H1 (cell line): Measurements from ENCODE around the gene SERTAD2. TPM values are rescaled to one million over a fixed set of nuclear protein-coding genes. Genes with fewer than 3 reads are reported as not detected.

Experiments used
- CTCF ChIA-PET: fragments of 300-600 bp; sonication (Branson Sonifier 250); formaldehyde crosslinking; loops from one replicate; lab custom pipeline; 2021; ENCODE audit not compliant: partially characterized antibody; lab: Charles Lee
- POLR2A ChIA-PET: fragments of 300-600 bp; sonication (Branson Sonifier 250); formaldehyde crosslinking; loops from one replicate; lab custom pipeline; 2021; ENCODE audit warnings: inconsistent platforms; ENCODE audit not compliant: partially characterized antibody; lab: Charles Lee
- DNase-seq, 2 experiments: peaks; one replicate each; pipeline versions ENCODE4 v3.0.0 to v3.0.0-alpha.2; 2010 to 2022; ENCODE audit warnings: low spot score in 2 of 2, low read depth in 1 of 2, mixed read lengths in 1 of 2
- FAIRE-seq: peaks from 2 replicates; lab custom pipeline; 2011; peaks lifted over from hg19 to GRCh38; lab: Jason Lieb, UNC
- H2AFZ ChIP-seq: 2 replicates; pipeline ENCODE4 v1.8.1; 2012; ENCODE audit warnings: low read length, inconsistent platforms
- H2AK5ac ChIP-seq: 2 replicates; pipeline ENCODE4 v1.6.1; 2013; ENCODE audit warnings: low read depth, low read length
- H2BK120ac ChIP-seq: replicated peaks from 2 replicates; pipeline ENCODE3; 2013; ENCODE audit warnings: low read depth, low read length, inconsistent platforms
- H2BK12ac ChIP-seq: 2 replicates; pipeline ENCODE4 v1.6.1; 2013; ENCODE audit warnings: low read depth, low read length
- H2BK15ac ChIP-seq: 2 replicates; pipeline ENCODE4 v1.6.1; 2013; ENCODE audit warnings: low read length
- H2BK20ac ChIP-seq: 2 replicates; pipeline ENCODE4 v1.6.1; 2013; ENCODE audit warnings: low read length
- H2BK5ac ChIP-seq: 2 replicates; pipeline ENCODE4 v1.6.1; 2013; ENCODE audit warnings: low read depth, low read length
- H3K14ac ChIP-seq: 2 replicates; pipeline ENCODE4 v1.6.1; 2013; ENCODE audit warnings: inconsistent platforms; ENCODE audit not compliant: insufficient read length
- H3K18ac ChIP-seq: 2 replicates; pipeline ENCODE4 v1.6.1; 2013; ENCODE audit warnings: low read length; ENCODE audit errors: extremely low read depth
- H3K23ac ChIP-seq: 2 replicates; pipeline ENCODE4 v1.6.1; 2013; ENCODE audit warnings: inconsistent platforms; ENCODE audit not compliant: insufficient read length
- H3K23me2 ChIP-seq: 2 replicates; pipeline ENCODE4 v1.6.1; 2013; ENCODE audit warnings: low read depth, low read length
- H3K27ac ChIP-seq: 2 replicates; pipeline ENCODE4 v1.6.1; 2011; ENCODE audit warnings: low read depth, low read length, inconsistent platforms
- H3K27me3 ChIP-seq, 4 experiments: replicated peaks in 1 of 4; 1 replicate in 1 of 4; 2 replicates in 3 of 4; pipeline versions ENCODE4 v1.6.1 to v1.8.1; 2011 to 2013; ENCODE audit warnings: low read length in 3 of 4, mild to moderate bottlenecking in 3 of 4, inconsistent platforms in 2 of 4, mixed read lengths in 2 of 4, moderate library complexity in 1 of 4; ENCODE audit not compliant: control insufficient read depth in 3 of 4, insufficient read depth in 3 of 4; ENCODE audit errors: extremely low read depth in 1 of 4
- H3K36me3 ChIP-seq, 4 experiments: 2 replicates each; pipeline versions ENCODE4 v1.6.1 to v1.8.1; 2011 to 2013; ENCODE audit warnings: mild to moderate bottlenecking in 4 of 4, low read length in 3 of 4, moderate library complexity in 2 of 4, control low read depth in 1 of 4, inconsistent platforms in 1 of 4; ENCODE audit not compliant: insufficient read depth in 4 of 4, control insufficient read depth in 2 of 4
- H3K4ac ChIP-seq: replicated peaks from 2 replicates; pipeline ENCODE3; 2013; ENCODE audit warnings: low read length, low read depth, mixed read lengths, inconsistent platforms; ENCODE audit not compliant: insufficient read length
- H3K4me1 ChIP-seq, 4 experiments: replicated peaks in 1 of 4; 1 replicate in 1 of 4; 2 replicates in 3 of 4; pipeline versions ENCODE4 v1.6.1 to v1.8.1; 2011 to 2013; ENCODE audit warnings: low read length in 3 of 4, inconsistent platforms in 2 of 4, mixed read lengths in 1 of 4; ENCODE audit not compliant: insufficient read depth in 4 of 4, control insufficient read depth in 3 of 4
- H3K4me2 ChIP-seq, 2 experiments: 2 replicates each; pipeline versions ENCODE4 v1.6.1 to v1.8.1; 2011 to 2013; ENCODE audit warnings: low read depth in 2 of 2, low read length in 2 of 2, control low read depth in 1 of 2, inconsistent platforms in 1 of 2, mild to moderate bottlenecking in 1 of 2; ENCODE audit not compliant: insufficient read depth in 1 of 2
- H3K4me3 ChIP-seq, 4 experiments: fragments of 200-600, 300-600 bp in 1 of 4; sonication (generic), shearing (Covaris generic), sonication (Bioruptor Twin) in 1 of 4; 2 replicates each; pipeline versions ENCODE4 v1.5.1 to v1.8.1; 2011 to 2016; ENCODE audit warnings: low read length in 4 of 4, low read depth in 3 of 4, control low read depth in 2 of 4, inconsistent platforms in 2 of 4, mild to moderate bottlenecking in 2 of 4, mixed read lengths in 1 of 4, moderate library complexity in 1 of 4; ENCODE audit not compliant: insufficient read depth in 2 of 4; ENCODE audit errors: extremely low read depth in 1 of 4
- H3K56ac ChIP-seq: replicated peaks from 2 replicates; pipeline ENCODE3; 2013; ENCODE audit warnings: low read depth, mild to moderate bottlenecking, mixed read lengths, low read length, inconsistent platforms; ENCODE audit not compliant: insufficient read length
- H3K79me1 ChIP-seq: 2 replicates; pipeline ENCODE4 v1.6.1; 2013; ENCODE audit warnings: low read depth, low read length, control low read depth
- H3K79me2 ChIP-seq, 2 experiments: 2 replicates each; pipeline versions ENCODE4 v1.6.1 to v1.8.1; 2012 to 2013; ENCODE audit warnings: low read length in 2 of 2, mild to moderate bottlenecking in 2 of 2, inconsistent platforms in 1 of 2; ENCODE audit not compliant: insufficient read depth in 2 of 2, control insufficient read depth in 1 of 2
- H3K9ac ChIP-seq, 4 experiments: replicated peaks in 1 of 4; 1 replicate in 1 of 4; 2 replicates in 3 of 4; pipeline versions ENCODE4 v1.6.1 to v1.8.1; 2011 to 2013; ENCODE audit warnings: low read depth in 3 of 4, low read length in 3 of 4, control low read depth in 2 of 4, mild to moderate bottlenecking in 2 of 4, moderate library complexity in 2 of 4, inconsistent platforms in 1 of 4; ENCODE audit errors: extremely low read depth in 1 of 4
- H3K9me3 ChIP-seq, 2 experiments: 2 replicates each; pipeline versions ENCODE4 v1.6.1 to v1.8.1; 2012 to 2013; ENCODE audit warnings: mild to moderate bottlenecking in 2 of 2, moderate library complexity in 2 of 2, control low read depth in 1 of 2, inconsistent platforms in 1 of 2, low read depth in 1 of 2, low read length in 1 of 2, mixed read lengths in 1 of 2; ENCODE audit not compliant: insufficient read depth in 2 of 2
- H4K20me1 ChIP-seq, 2 experiments: replicated peaks in 1 of 2; 2 replicates each; pipeline versions ENCODE3 to v1.8.1; 2011 to 2013; ENCODE audit warnings: inconsistent platforms in 2 of 2, low read length in 2 of 2, mild to moderate bottlenecking in 1 of 2; ENCODE audit not compliant: insufficient read depth in 2 of 2, control insufficient read depth in 1 of 2
- H4K5ac ChIP-seq: 2 replicates; pipeline ENCODE4 v1.6.1; 2013; ENCODE audit warnings: low read length, low read depth, mixed read lengths, inconsistent platforms; ENCODE audit not compliant: insufficient read length
- H4K8ac ChIP-seq: 2 replicates; pipeline ENCODE4 v1.8.0; 2013; ENCODE audit warnings: mild to moderate bottlenecking, moderate library complexity, low read length, inconsistent platforms; ENCODE audit not compliant: insufficient read depth; ENCODE audit errors: extremely low read depth
- H4K91ac ChIP-seq: replicated peaks from 2 replicates; pipeline ENCODE3; 2013; ENCODE audit warnings: low read length, mixed read lengths, inconsistent platforms; ENCODE audit not compliant: insufficient read length
- CBX5 ChIP-seq: fragments of 300-800, 300-1000 bp; sonication (generic); IDR thresholded peaks from 2 replicates; pipeline ENCODE4 v1.7.1; 2016; ENCODE audit warnings: antibody characterized with exemption, low read length, low read depth
- MAX ChIP-seq: IDR thresholded peaks from 2 replicates; pipeline ENCODE4 v1.6.1; 2012; ENCODE audit warnings: inconsistent platforms
- RAD21 ChIP-seq, 2 experiments: IDR thresholded peaks in 1 of 2; conservative IDR thresholded peaks in 1 of 2; 2 replicates each; pipeline ENCODE4 v1.6.1; 2011; ENCODE audit warnings: low read depth in 2 of 2, low read length in 2 of 2, improper control_type of control experiment in 1 of 2, inconsistent platforms in 1 of 2, mild to moderate bottlenecking in 1 of 2, moderate library complexity in 1 of 2
- RNF2 ChIP-seq: fragments of 200-900, 300-1000 bp; sonication (generic); IDR thresholded peaks from 2 replicates; pipeline ENCODE4 v1.7.1; 2016; ENCODE audit warnings: borderline replicate concordance, low read depth, mild to moderate bottlenecking, antibody characterized with exemption, low read length; ENCODE audit not compliant: poor library complexity, severe bottlenecking; ENCODE audit errors: missing control alignments
- SP4 ChIP-seq: IDR thresholded peaks from 2 replicates; pipeline ENCODE4 v1.6.1; 2012; ENCODE audit warnings: low read length, inconsistent platforms
- WGBS, 2 experiments: shearing (Covaris generic) in 1 of 2; methylation state at CpG; one replicate each; pipeline versions ENCODE4 v1.1.6 to v1.1.7; 2013 to 2015; ENCODE audit warnings: low lambda C conversion rate in 2 of 2, mixed read lengths in 2 of 2, inconsistent platforms in 1 of 2, low coverage in 1 of 2, missing lambda C conversion rate in 1 of 2; ENCODE audit not compliant: insufficient replicate concordance in 2 of 2, insufficient coverage in 1 of 2, insufficient read length in 1 of 2; ENCODE audit errors: extremely low coverage in 1 of 2, missing lambda C conversion rate in 1 of 2; 5-methylcytosine and 5-hydroxymethylcytosine counted together
- polyA plus RNA-seq, 7 experiments: library from polyadenylated mRNA; depleted of rRNA in 3 of 7; stranded (reverse) in 5 of 7; unstranded in 2 of 7; fragments of >200 nt in 5 of 7; fragments of 200-250 nt in 2 of 7; gene quantifications; 1 replicate in 5 of 7; 2 replicates in 1 of 7; 4 replicates in 1 of 7; pipeline versions ENCODE4 v1.2.1 to v1.2.3, GENCODE V29; 2011 to 2013; ENCODE audit warnings: missing spikeins in 2 of 7, mixed read lengths in 2 of 7
- total RNA-seq: library from RNA; stranded (reverse); fragmentation: NEBNext Ultra II Directional; extraction: Animal tissue kit (Norgen Biotek cat#: 25700); gene quantifications from 2 replicates; pipeline ENCODE4 v1.2.1, GENCODE V29; 2021

Gene SERTAD2
- total and polyA plus RNA-seq, 2 of the 8 experiments (the other 6 are each of a cell fraction or from before 2014, with no cell fraction given), result 2.9 to 4.5 TPM

- Histone ChIP-seq H2BK15ac (no peak overlapping the region), H3K4me1 (peaks cover 2 to 15% (median 7%) of the 10 kb centered on the region in 4 experiments), H3K23me2 (peaks cover 4% of the 10 kb centered on the region; the same call in 1 of the 2 replicates), H3K4me3 (no peak overlapping the region), H3K79me1 (no peaks in the 10 kb centered on the region), H3K27ac (no peak overlapping the region), H3K36me3 (no peaks in the 10 kb centered on the region), H3K4me2 (no peak overlapping the region), H2AFZ (no peak overlapping the region), H3K23ac (no peak overlapping the region), H3K56ac (no peak overlapping the region)
- 88% methylated on average over 7 of the region's 7 CpGs; no CpG with 5 or more reads in 1 of the 2 experiments for WGBS, 2 experiments
- ChIA-PET CTCF (interaction anchor here (0.7 to 23.0 kb wide), 5 partner anchors 23 to 1369 kb away, joined by 3 to 389 read pairs (median 3); no protein-coding TSS in a partner anchor), POLR2A (no interaction called here)
- TF ChIP-seq SP4 (no peak), CBX5 (no peak), RAD21 (IDR thresholded peaks at IDR 0.05 in 1 of 2, conservative IDR thresholded peaks at IDR 0.05 in 1 of 2; ENCODE audit: low read depth in 2 of 2, low read length in 2 of 2) (no peak), RNF2 (no peak), MAX (no peak)
- TF ChIP-seq, all 59 proteins: peak for 0
- Histone ChIP-seq H2BK20ac (no peak overlapping the region), H4K20me1 (no peaks in the 10 kb centered on the region), H3K9me3 (no peaks in the 10 kb centered on the region), H4K91ac (no peak overlapping the region), H2BK120ac (no peak overlapping the region), H3K27me3 (peaks cover 0 to 7% (median 5%) of the 10 kb centered on the region in 4 experiments; a peak in 6 of 7 replicates), H2BK5ac (no peak overlapping the region), H3K9ac (no peak overlapping the region), H3K79me2 (no peaks in the 10 kb centered on the region), H2AK5ac (no peak overlapping the region), H4K8ac (no peak overlapping the region), H3K18ac (no peak overlapping the region), H2BK12ac (no peak overlapping the region), H4K5ac (no peak overlapping the region), H3K14ac (no peak overlapping the region), H3K4ac (no peak overlapping the region)
- DNase-seq (no peak), FAIRE-seq (no peak)
Observed at GRCh38 chr2:64613276-64613675, 40.4 kb downstream of the SERTAD2 start.
